Testis (tissue), 2 donors: Measurements from ENCODE around the gene TRAT1.

Source experiments
- POLR2A ChIP-seq: fragments of 450-650 bp; IDR thresholded peaks from one replicate; pipeline ENCODE4 v1.6.1; 2017; ENCODE audit warnings: antibody characterized with exemption, mild to moderate bottlenecking, moderate library complexity
- TF ChIP-seq, protein P1 (sequence below), 3 experiments: fragments of 450-650 bp in 2 of 3; fragments of 200-600 bp in 1 of 3; sonication (generic) in 1 of 3; IDR thresholded peaks; one replicate each; pipeline ENCODE4 v1.5.1; 2016 to 2019; ENCODE audit warnings: antibody characterized with exemption in 3 of 3, mild to moderate bottlenecking in 2 of 3, moderate library complexity in 1 of 3

DNA sequence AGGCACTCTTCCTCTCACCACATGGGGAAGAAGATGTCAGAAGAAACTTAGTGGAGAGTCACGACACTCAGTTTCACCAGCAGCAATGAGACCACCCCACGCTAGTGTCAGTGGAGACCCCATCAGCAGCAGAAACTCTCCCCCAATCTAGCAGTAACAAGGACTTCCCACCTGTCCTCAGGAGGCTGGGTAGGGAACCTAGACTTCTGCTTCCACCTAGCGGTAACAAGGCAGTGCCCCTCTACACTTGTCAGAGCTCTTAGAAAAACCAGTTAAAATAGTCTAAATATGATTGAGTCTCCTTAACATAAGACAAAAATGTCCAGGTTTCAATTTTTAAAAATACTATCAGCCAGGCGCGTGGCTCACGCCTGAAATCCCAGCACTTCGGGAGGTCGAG lies 57.3 kb downstream of the TRAT1 start:
- TF ChIP-seq, protein P1, sequence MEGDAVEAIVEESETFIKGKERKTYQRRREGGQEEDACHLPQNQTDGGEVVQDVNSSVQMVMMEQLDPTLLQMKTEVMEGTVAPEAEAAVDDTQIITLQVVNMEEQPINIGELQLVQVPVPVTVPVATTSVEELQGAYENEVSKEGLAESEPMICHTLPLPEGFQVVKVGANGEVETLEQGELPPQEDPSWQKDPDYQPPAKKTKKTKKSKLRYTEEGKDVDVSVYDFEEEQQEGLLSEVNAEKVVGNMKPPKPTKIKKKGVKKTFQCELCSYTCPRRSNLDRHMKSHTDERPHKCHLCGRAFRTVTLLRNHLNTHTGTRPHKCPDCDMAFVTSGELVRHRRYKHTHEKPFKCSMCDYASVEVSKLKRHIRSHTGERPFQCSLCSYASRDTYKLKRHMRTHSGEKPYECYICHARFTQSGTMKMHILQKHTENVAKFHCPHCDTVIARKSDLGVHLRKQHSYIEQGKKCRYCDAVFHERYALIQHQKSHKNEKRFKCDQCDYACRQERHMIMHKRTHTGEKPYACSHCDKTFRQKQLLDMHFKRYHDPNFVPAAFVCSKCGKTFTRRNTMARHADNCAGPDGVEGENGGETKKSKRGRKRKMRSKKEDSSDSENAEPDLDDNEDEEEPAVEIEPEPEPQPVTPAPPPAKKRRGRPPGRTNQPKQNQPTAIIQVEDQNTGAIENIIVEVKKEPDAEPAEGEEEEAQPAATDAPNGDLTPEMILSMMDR (IDR thresholded peaks at IDR 0.05) = no peak
- no peak for TF ChIP-seq POLR2A
